D721Med (cell line): ENCODE data around the gene LDLRAP1.

Experiments used
- DNase-seq: peaks from one replicate; pipeline ENCODE4 v3.0.0; 2011; ENCODE audit warnings: low spot score; ENCODE audit not compliant: insufficient read length
- FAIRE-seq: peaks from 2 replicates; lab custom pipeline; 2011; peaks lifted over from hg19 to GRCh38; lab: Jason Lieb, UNC
- CTCF ChIP-seq: IDR thresholded peaks from 2 replicates; pipeline ENCODE4 v1.5.1; 2012; ENCODE audit warnings: mild to moderate bottlenecking, control low read depth; ENCODE audit not compliant: insufficient read depth; ENCODE audit errors: missing control alignments

LDLRAP1 gene

DNA sequence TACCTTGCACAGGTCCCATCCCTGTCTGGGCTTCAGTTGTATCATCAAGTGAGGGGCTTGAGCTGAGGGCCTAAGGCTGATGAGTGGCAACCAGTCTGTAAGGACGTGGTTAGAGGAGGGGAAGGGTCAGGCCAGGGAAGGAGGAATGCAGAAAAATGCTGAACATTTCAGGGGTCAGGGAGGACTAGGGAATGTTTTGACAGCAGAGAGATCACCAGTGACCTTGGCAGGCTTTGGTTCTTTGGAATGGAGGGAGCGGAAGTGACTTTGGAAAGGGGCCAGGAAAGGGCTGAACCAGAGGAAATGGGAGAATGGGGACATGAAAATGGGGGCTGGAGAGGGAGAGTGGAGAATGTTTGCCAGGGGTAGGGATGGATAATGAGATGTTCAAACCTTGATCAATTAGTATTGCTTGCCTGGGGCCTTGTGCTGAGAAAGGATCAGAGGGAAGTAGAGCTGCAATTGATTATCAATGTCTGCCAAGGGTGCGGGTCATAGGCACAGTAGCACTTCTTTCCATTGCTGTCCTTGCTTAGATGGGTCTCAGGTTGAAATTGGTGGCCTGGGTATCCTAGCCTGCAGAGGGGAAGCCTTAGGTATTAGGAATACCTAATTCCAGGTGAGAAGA, 7.4 kb downstream of the LDLRAP1 start:
- no peak for TF ChIP-seq CTCF
- DNase-seq: no peak
- no peak for FAIRE-seq

DNA sequence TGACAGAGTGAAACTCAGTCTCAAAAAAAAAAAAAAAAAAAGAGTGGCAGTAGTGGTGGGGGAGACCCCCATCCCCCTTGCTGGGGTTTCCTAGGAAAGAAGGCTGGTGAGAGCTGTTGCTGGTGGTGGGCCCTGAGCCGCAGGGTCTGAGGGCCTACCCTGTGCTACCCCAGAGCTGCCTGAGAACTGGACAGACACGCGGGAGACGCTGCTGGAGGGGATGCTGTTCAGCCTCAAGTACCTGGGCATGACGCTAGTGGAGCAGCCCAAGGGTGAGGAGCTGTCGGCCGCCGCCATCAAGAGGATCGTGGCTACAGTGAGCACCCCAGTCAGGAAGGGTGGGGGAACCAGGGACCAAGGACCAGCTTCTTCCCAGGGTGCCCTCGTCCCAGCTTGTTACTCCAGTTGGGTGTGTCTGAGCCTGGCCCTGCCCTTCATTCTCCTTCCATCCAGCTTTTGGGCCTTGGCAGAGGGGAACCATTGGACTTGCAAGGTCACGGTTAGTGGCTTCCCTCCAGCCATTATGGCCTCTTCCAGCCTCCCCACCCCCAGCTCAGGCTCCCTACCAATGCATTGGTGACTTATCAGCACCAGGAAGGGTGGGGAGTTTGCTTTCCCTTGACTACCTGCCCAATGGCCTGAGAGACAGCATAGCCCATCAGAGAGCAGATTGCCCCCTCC, 10.5 kb downstream of the LDLRAP1 start:
- DNase-seq: no peak
- no peak for FAIRE-seq
- no peak for TF ChIP-seq CTCF

- no peak for DNase-seq
- no peak for FAIRE-seq
- TF ChIP-seq CTCF: no peak
Observed at GRCh38 chr1:25554430-25554780, 11.0 kb downstream of the LDLRAP1 start.

DNA sequence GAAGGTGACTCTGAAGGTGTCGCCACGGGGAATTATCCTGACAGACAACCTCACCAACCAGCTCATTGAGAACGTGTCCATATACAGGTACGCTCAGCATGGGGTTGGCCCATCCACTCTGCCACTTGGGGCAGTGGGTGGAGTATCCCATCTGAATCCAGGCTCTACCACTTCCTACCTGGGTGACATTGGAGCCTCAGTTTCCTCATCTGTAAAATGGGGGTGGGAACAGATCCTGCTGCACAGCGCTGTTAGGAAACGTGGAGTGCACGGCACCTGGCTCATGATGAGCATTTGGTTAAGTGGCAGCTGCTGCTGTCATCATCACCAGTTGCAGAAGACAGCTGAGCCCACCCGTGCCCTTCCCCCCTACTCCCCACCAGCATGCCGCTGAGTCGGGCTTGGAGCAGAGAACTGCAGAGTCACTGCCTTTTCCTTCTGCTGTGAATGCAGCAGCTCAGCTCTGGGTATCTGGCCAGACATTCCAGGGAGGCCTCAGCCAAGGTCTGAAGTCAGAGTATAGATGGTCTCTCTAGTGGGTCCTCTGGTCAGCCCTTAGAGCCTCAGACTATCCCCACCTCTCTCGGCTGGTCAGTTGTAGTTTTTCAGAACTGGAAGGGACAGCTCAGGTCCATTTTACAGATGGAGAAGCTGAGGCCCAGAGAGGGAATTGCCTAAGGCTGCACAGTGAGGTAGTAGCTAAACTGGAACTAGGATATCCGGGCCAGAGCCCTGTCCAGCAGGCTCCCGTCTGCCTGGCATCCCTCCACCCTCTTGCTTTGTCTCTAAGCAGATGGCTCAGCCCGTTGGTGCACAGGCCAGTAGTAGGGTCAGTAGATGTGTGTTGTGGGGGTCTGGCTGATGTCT, 11.7 kb downstream of the LDLRAP1 start:
- TF ChIP-seq CTCF: no peak
- DNase-seq (no peak), FAIRE-seq (no peak)

- FAIRE-seq: no peak
- TF ChIP-seq CTCF: no peak
- DNase-seq: no peak
Observed at GRCh38 chr1:25555753-25556092, 12.3 kb downstream of the LDLRAP1 start.

GRCh38 chr1:25556132-25556670, 12.8 kb downstream of the LDLRAP1 start:
- FAIRE-seq: no peak
- no peak for DNase-seq
- no peak for TF ChIP-seq CTCF
